RWPE2 (cell line): ENCODE results near the gene ITPR3.

Experiments
- ATAC-seq: fragments of 200-7000 bp; cut with Tn5 transposase; 3 replicates; pipeline ENCODE4 v1.9.1; 2021; ENCODE audit warnings: low read depth
- DNase-seq: peaks from one replicate; pipeline ENCODE4 v3.0.0-alpha.2; 2020; ENCODE audit warnings: low spot score
- H3K27ac ChIP-seq: fragments of 450-650 bp; 2 replicates; pipeline ENCODE4 v1.5.1; 2017; ENCODE audit warnings: mild to moderate bottlenecking; ENCODE audit not compliant: poor library complexity, severe bottlenecking
- H3K27me3 ChIP-seq: fragments of 250-450 bp; sonication (Bioruptor Pico); 2 replicates; pipeline ENCODE4 v1.5.1; 2021; ENCODE audit warnings: mild to moderate bottlenecking, moderate library complexity; ENCODE audit not compliant: insufficient read depth, poor library complexity, severe bottlenecking
- H3K36me3 ChIP-seq: fragments of 250-450 bp; sonication (Bioruptor Pico); 2 replicates; pipeline ENCODE4 v1.5.1; 2020; ENCODE audit warnings: low read depth, mild to moderate bottlenecking, moderate library complexity
- H3K4me1 ChIP-seq: fragments of 250-450 bp; sonication (Bioruptor Pico); 2 replicates; pipeline ENCODE4 v1.5.1; 2021; ENCODE audit warnings: mild to moderate bottlenecking, moderate library complexity; ENCODE audit not compliant: insufficient read depth, poor library complexity, severe bottlenecking
- H3K4me3 ChIP-seq: fragments of 250-450 bp; sonication (Bioruptor Pico); 2 replicates; pipeline ENCODE4 v1.5.1; 2021; ENCODE audit warnings: mild to moderate bottlenecking, moderate library complexity; ENCODE audit not compliant: severe bottlenecking
- H3K9me3 ChIP-seq: fragments of 250-450 bp; sonication (Bioruptor Pico); 2 replicates; pipeline ENCODE4 v1.5.1; 2021; ENCODE audit warnings: mild to moderate bottlenecking, moderate library complexity; ENCODE audit not compliant: severe bottlenecking
- CTCF ChIP-seq: fragments of 450-650 bp; IDR thresholded peaks from one replicate; pipeline ENCODE4 v1.5.1; 2017; ENCODE audit warnings: mild to moderate bottlenecking, moderate library complexity; ENCODE audit not compliant: poor library complexity, severe bottlenecking

ITPR3 gene

GRCh38 chr6:33704215-33705066 lies 83.3 kb downstream of the ITPR3 start:
- H3K9me3 ChIP-seq = no peaks in the 10 kb centered on the region
- no peaks in the 10 kb centered on the region for H3K4me1 ChIP-seq
- peak; percentile 4; the same call in 1 of the 3 replicates for ATAC-seq
- peaks cover 66% of the 10 kb centered on the region for H3K36me3 ChIP-seq
- H3K27me3 ChIP-seq = no peaks in the 10 kb centered on the region
- no peak for TF ChIP-seq CTCF
- no peak overlapping the region for H3K27ac ChIP-seq
- no peak for DNase-seq
- H3K4me3 ChIP-seq = no peak overlapping the region

- peaks cover 66% of the 10 kb centered on the region for H3K36me3 ChIP-seq
- no peak for DNase-seq
Measured at GRCh38 chr6:33705268-33705885, 84.3 kb downstream of the ITPR3 start.

GRCh38 chr6:33705955-33706725 lies 85.0 kb downstream of the ITPR3 start:
- no peak for TF ChIP-seq CTCF
- no peak overlapping the region for H3K27ac ChIP-seq
- ATAC-seq (no peak), DNase-seq (no peak)
- no peaks in the 10 kb centered on the region for H3K27me3 ChIP-seq
- H3K4me3 ChIP-seq = no peak overlapping the region
- H3K36me3 ChIP-seq = peaks cover 63% of the 10 kb centered on the region
- peaks cover 3% of the 10 kb centered on the region for H3K4me1 ChIP-seq
- no peaks in the 10 kb centered on the region for H3K9me3 ChIP-seq

More at GRCh38 chr6:33705268-33705885, 84.3 kb downstream of the ITPR3 start:
- H3K27ac ChIP-seq = no peak overlapping the region
- no peak for ATAC-seq
- H3K27me3 ChIP-seq = no peaks in the 10 kb centered on the region
- H3K4me3 ChIP-seq = no peak overlapping the region
- no peak for TF ChIP-seq CTCF
- H3K4me1 ChIP-seq = no peaks in the 10 kb centered on the region
- H3K9me3 ChIP-seq = no peaks in the 10 kb centered on the region

GRCh38 chr6:33707771-33708170 lies 86.6 kb downstream of the ITPR3 start:
- Histone ChIP-seq H3K36me3 (peaks cover 53% of the 10 kb centered on the region), H3K9me3 (no peaks in the 10 kb centered on the region), H3K27ac (no peak overlapping the region), H3K27me3 (no peaks in the 10 kb centered on the region), H3K4me1 (peaks cover 3% of the 10 kb centered on the region), H3K4me3 (no peak overlapping the region)
- DNase-seq (no peak), ATAC-seq (no peak)
- no peak for TF ChIP-seq CTCF
